ENCODE measurements around the gene ZNF766. TPM values are rescaled to one million over a fixed set of nuclear protein-coding genes. Genes with fewer than 3 reads are reported as not detected.

Gene ZNF766
- total RNA-seq, 1 donor from 2014 or later, result 66.1 TPM

DNA sequence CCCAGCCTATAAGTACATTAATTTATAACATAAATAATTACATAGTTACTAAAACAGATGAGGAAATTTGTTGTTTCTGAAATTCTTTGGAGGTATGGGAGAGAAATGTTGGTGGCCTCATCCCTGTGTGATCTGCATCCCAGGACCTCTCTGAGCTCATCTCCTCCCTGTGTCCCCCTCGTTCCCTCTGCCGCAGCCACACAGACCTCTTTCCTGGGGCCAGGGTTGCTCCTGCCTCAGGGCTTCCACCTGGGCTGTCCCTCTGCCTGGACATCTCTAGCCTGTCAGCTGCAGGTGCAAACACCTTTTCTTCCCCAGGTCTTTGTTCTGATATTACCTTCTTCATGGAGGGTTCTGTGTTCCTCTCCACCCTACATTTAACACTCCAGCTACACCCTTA lies 3.9 kb downstream of the ZNF766 start:
- peaks cover 69% of the 10 kb centered on the region for H3K36me3 Mint-ChIP-seq

DNA sequence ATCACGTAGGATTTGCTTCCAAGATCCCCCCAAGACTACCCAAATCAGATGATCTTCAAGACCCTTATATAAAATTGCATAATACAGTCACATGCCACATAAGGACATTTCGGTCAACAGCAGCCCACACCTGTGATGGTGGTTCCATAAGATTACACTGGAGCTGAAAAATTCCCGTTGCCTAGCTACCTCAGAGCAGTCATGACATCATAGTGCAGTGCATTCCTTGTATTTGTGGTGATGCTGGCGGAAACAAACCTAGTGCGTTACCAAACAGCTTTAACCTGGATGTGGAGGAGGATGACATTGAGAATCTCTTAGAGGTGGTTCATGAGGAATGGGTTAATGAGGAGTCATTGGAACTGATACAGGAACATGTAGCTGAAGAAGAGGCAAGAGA lies 4.8 kb downstream of the ZNF766 start:
- no peaks in the 10 kb centered on the region for H3K9me3 ChIP-seq (ENCODE audit: low read depth)
- Mint-ChIP-seq H3K36me3 (peaks cover 77% of the 10 kb centered on the region), H3K4me3 (peak overlapping the region; percentile 8), H3K9me3 (peaks cover 81% of the 10 kb centered on the region), H3K27me3 (ENCODE audit: insufficient read depth, low read depth) (peaks cover 5% of the 10 kb centered on the region), H3K4me1 (peaks cover 8% of the 10 kb centered on the region), H3K27ac (no peak overlapping the region)
- peaks cover 5% of the 10 kb centered on the region for H3K36me3 ChIP-seq
- H3K27me3 ChIP-seq, result no peaks in the 10 kb centered on the region
- peaks cover under 1% of the 10 kb centered on the region for H3F3A ChIP-seq (ENCODE audit: low read depth)
- TF ChIP-seq CTCF (IDR thresholded peaks at IDR 0.05) (no peak), EZH2phosphoT487 (IDR thresholded peaks at IDR 0.05) (no peak), EZH2 (IDR thresholded peaks at IDR 0.05) (no peak)
- H3K79me2 ChIP-seq (ENCODE audit: low read depth), result peaks cover 98% of the 10 kb centered on the region
- H4K20me1 ChIP-seq (ENCODE audit: low read depth), result peaks cover 31% of the 10 kb centered on the region
- no peak overlapping the region for H2AFZ ChIP-seq (replicated peaks)
- no peak overlapping the region for H3K4me2 ChIP-seq
- no peak overlapping the region for H3K4me3 ChIP-seq
- peaks cover 11% of the 10 kb centered on the region for H3K4me1 ChIP-seq
- H3K27ac ChIP-seq, result no peak overlapping the region
- no peak overlapping the region for H3K9ac ChIP-seq
- DNase-seq (ENCODE audit: low spot score), result no peak

More for the DNA sequence above, 3.9 kb downstream of the ZNF766 start:
- no peak overlapping the region for H2AFZ ChIP-seq (replicated peaks)
- TF ChIP-seq EZH2 (IDR thresholded peaks at IDR 0.05) (no peak), CTCF (IDR thresholded peaks at IDR 0.05) (no peak), EZH2phosphoT487 (IDR thresholded peaks at IDR 0.05) (no peak)
- peaks cover 8% of the 10 kb centered on the region for H3K4me1 Mint-ChIP-seq
- peaks cover 28% of the 10 kb centered on the region for H4K20me1 ChIP-seq (ENCODE audit: low read depth)
- H3K4me2 ChIP-seq, result no peak overlapping the region
- peaks cover 11% of the 10 kb centered on the region for H3K4me1 ChIP-seq
- no peaks in the 10 kb centered on the region for H3K9me3 ChIP-seq (ENCODE audit: low read depth)
- no peak overlapping the region for H3K4me3 Mint-ChIP-seq
- no peak overlapping the region for H3K4me3 ChIP-seq
- H3K36me3 ChIP-seq, result peaks cover 5% of the 10 kb centered on the region
- DNase-seq (ENCODE audit: low spot score), result no peak
- H3F3A ChIP-seq (ENCODE audit: low read depth), result peaks cover 7% of the 10 kb centered on the region
- H3K9ac ChIP-seq, result no peak overlapping the region
- peaks cover 89% of the 10 kb centered on the region for H3K79me2 ChIP-seq (ENCODE audit: low read depth)
- H3K27ac ChIP-seq, result no peak overlapping the region
- H3K27ac Mint-ChIP-seq, result no peak overlapping the region
- peaks cover 72% of the 10 kb centered on the region for H3K9me3 Mint-ChIP-seq
- peaks cover 6% of the 10 kb centered on the region for H3K27me3 Mint-ChIP-seq (ENCODE audit: insufficient read depth, low read depth)
- no peaks in the 10 kb centered on the region for H3K27me3 ChIP-seq

DNA sequence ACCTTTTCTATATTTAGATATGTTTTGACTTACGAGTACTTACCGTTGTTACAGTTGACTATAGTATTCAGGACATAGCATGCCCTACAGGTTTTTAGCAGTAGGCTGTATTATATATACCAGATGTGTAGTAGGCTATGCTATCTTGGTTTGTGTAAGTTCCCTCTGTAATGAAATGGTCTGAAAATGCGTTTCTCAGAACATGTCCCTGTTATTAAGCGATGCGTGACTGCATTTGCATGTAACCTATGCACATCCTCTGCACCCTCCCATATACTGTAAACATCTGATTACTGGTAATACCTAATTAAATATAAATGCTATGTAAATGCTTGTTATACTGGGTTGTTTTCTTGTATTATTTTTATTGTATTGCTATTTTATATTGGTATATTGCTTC lies 6.6 kb downstream of the ZNF766 start:
- no peak overlapping the region for H3K4me3 ChIP-seq
- H3K4me2 ChIP-seq, result peak overlapping the region; percentile 38
- peaks cover 100% of the 10 kb centered on the region for H3K79me2 ChIP-seq (ENCODE audit: low read depth)
- no peak overlapping the region for H3K4me3 Mint-ChIP-seq
- H3K9ac ChIP-seq, result no peak overlapping the region
- DNase-seq (ENCODE audit: low spot score), result no peak
- peaks cover 5% of the 10 kb centered on the region for H3K36me3 ChIP-seq
- peaks cover 31% of the 10 kb centered on the region for H4K20me1 ChIP-seq (ENCODE audit: low read depth)
- no peak overlapping the region for H3K27ac ChIP-seq
- H2AFZ ChIP-seq (replicated peaks), result no peak overlapping the region
- no peaks in the 10 kb centered on the region for H3K9me3 ChIP-seq (ENCODE audit: low read depth)
- no peaks in the 10 kb centered on the region for H3K27me3 ChIP-seq
- no peaks in the 10 kb centered on the region for H3K4me1 Mint-ChIP-seq
- H3K36me3 Mint-ChIP-seq, result peaks cover 74% of the 10 kb centered on the region
- H3K27ac Mint-ChIP-seq, result no peak overlapping the region
- peaks cover 82% of the 10 kb centered on the region for H3K9me3 Mint-ChIP-seq
- peaks cover 2% of the 10 kb centered on the region for H3K27me3 Mint-ChIP-seq (ENCODE audit: insufficient read depth, low read depth)
- no peak for TF ChIP-seq CTCF (IDR thresholded peaks at IDR 0.05)
- no peaks in the 10 kb centered on the region for H3F3A ChIP-seq (ENCODE audit: low read depth)
- peaks cover 7% of the 10 kb centered on the region for H3K4me1 ChIP-seq

Data from neural progenitor cell (in vitro differentiated cells).